Skeletal muscle satellite cell (primary cell): ENCODE results near the gene SSC5D.

Experiments
- H3K27me3 ChIP-seq: 2 replicates; pipeline ENCODE4 v1.7.0; 2013; ENCODE audit warnings: low read length; ENCODE audit not compliant: control insufficient read depth, insufficient read depth
- H3K36me3 ChIP-seq: 2 replicates; pipeline ENCODE4 v1.7.0; 2013; ENCODE audit warnings: mild to moderate bottlenecking, control low read depth, low read length; ENCODE audit not compliant: insufficient read depth
- H3K4me1 ChIP-seq: 2 replicates; pipeline ENCODE4 v1.7.0; 2013; ENCODE audit warnings: low read length; ENCODE audit not compliant: control insufficient read depth, insufficient read depth
- H3K4me2 ChIP-seq: 2 replicates; pipeline ENCODE4 v1.7.0; 2013; ENCODE audit warnings: mild to moderate bottlenecking, low read length
- H3K4me3 ChIP-seq: 2 replicates; pipeline ENCODE4 v1.7.0; 2013; ENCODE audit warnings: low read length
- H3K9ac ChIP-seq: 2 replicates; pipeline ENCODE4 v1.7.0; 2013; ENCODE audit warnings: mild to moderate bottlenecking, low read depth, low read length, moderate library complexity
- H3K9me3 ChIP-seq: replicated peaks from 2 replicates; pipeline ENCODE4 v1.7.0; 2013; ENCODE audit warnings: mild to moderate bottlenecking, control low read depth, low read length

SSC5D gene

GRCh38 chr19:55457683-55458457 lies 30.4 kb upstream of the SSC5D start:
- Histone ChIP-seq H3K9ac (no peak overlapping the region), H3K4me1 (peaks cover 25% of the 10 kb centered on the region), H3K36me3 (no peaks in the 10 kb centered on the region), H3K4me3 (no peak overlapping the region), H3K9me3 (no peaks in the 10 kb centered on the region), H3K4me2 (no peak overlapping the region), H3K27me3 (no peaks in the 10 kb centered on the region)

- Histone ChIP-seq H3K27me3 (no peaks in the 10 kb centered on the region), H3K9ac (no peak overlapping the region), H3K4me1 (peaks cover 25% of the 10 kb centered on the region), H3K36me3 (no peaks in the 10 kb centered on the region), H3K4me3 (no peak overlapping the region), H3K9me3 (no peaks in the 10 kb centered on the region), H3K4me2 (peak overlapping the region; percentile 99)
Measured at GRCh38 chr19:55459551-55459949, 28.7 kb upstream of the SSC5D start.

GRCh38 chr19:55459950-55460657 lies 28.1 kb upstream of the SSC5D start:
- no peaks in the 10 kb centered on the region for H3K9me3 ChIP-seq
- peaks cover 25% of the 10 kb centered on the region for H3K4me1 ChIP-seq
- no peaks in the 10 kb centered on the region for H3K36me3 ChIP-seq
- H3K27me3 ChIP-seq = no peaks in the 10 kb centered on the region
- peak overlapping the region; percentile 96 for H3K9ac ChIP-seq
- H3K4me3 ChIP-seq = peak overlapping the region; percentile 97
- H3K4me2 ChIP-seq = peak overlapping the region; percentile 99

- no peaks in the 10 kb centered on the region for H3K36me3 ChIP-seq
- peak overlapping the region; percentile 96 for H3K9ac ChIP-seq
- peak overlapping the region; percentile 99 for H3K4me2 ChIP-seq
- no peaks in the 10 kb centered on the region for H3K27me3 ChIP-seq
- no peaks in the 10 kb centered on the region for H3K9me3 ChIP-seq
- H3K4me3 ChIP-seq = peak overlapping the region; percentile 97
- H3K4me1 ChIP-seq = peaks cover 25% of the 10 kb centered on the region
Measured at GRCh38 chr19:55460670-55461258, 27.5 kb upstream of the SSC5D start.

GRCh38 chr19:55461259-55461973 lies 26.8 kb upstream of the SSC5D start, which contains the start of gene ISOC2:
TSS of gene ISOC2 (minus strand) at chr19:55461642. CDS start at chr19:55456486, 5,156 bp downstream.
- H3K4me2 ChIP-seq = peak within 1 kb of the TSS; percentile 99
- H3K9me3 ChIP-seq = no peaks in the 10 kb centered on the region
- no peaks in the 10 kb centered on the region for H3K36me3 ChIP-seq
- H3K27me3 ChIP-seq = no peaks in the 10 kb centered on the region
- H3K9ac ChIP-seq = peak within 1 kb of the TSS; percentile 96
- peaks cover 25% of the 10 kb centered on the region for H3K4me1 ChIP-seq
- peak within 1 kb of the TSS; percentile 97 for H3K4me3 ChIP-seq

GRCh38 chr19:55461974-55462626 lies 26.1 kb upstream of the SSC5D start:
- H3K4me3 ChIP-seq = peak overlapping the region; percentile 73
- H3K4me2 ChIP-seq = peak overlapping the region; percentile 91
- H3K9me3 ChIP-seq = no peaks in the 10 kb centered on the region
- H3K4me1 ChIP-seq = peaks cover 25% of the 10 kb centered on the region
- H3K27me3 ChIP-seq = no peaks in the 10 kb centered on the region
- H3K9ac ChIP-seq = peak overlapping the region; percentile 73
- no peaks in the 10 kb centered on the region for H3K36me3 ChIP-seq

GRCh38 chr19:55462722-55463121 lies 25.5 kb upstream of the SSC5D start:
- H3K4me2 ChIP-seq = no peak overlapping the region
- no peaks in the 10 kb centered on the region for H3K36me3 ChIP-seq
- peaks cover 30% of the 10 kb centered on the region for H3K4me1 ChIP-seq
- H3K9me3 ChIP-seq = no peaks in the 10 kb centered on the region
- no peak overlapping the region for H3K4me3 ChIP-seq
- no peak overlapping the region for H3K9ac ChIP-seq
- H3K27me3 ChIP-seq = no peaks in the 10 kb centered on the region

- H3K9me3 ChIP-seq = no peaks in the 10 kb centered on the region
- no peaks in the 10 kb centered on the region for H3K36me3 ChIP-seq
- no peak overlapping the region for H3K4me3 ChIP-seq
- no peaks in the 10 kb centered on the region for H3K27me3 ChIP-seq
- no peak overlapping the region for H3K9ac ChIP-seq
- peaks cover 35% of the 10 kb centered on the region for H3K4me1 ChIP-seq
- H3K4me2 ChIP-seq = no peak overlapping the region
Measured at GRCh38 chr19:55463583-55464031, 24.6 kb upstream of the SSC5D start.

GRCh38 chr19:55464039-55464661 lies 24.1 kb upstream of the SSC5D start:
- Histone ChIP-seq H3K4me2 (no peak overlapping the region), H3K36me3 (no peaks in the 10 kb centered on the region), H3K4me3 (no peak overlapping the region), H3K9me3 (no peaks in the 10 kb centered on the region), H3K4me1 (peaks cover 35% of the 10 kb centered on the region), H3K9ac (no peak overlapping the region), H3K27me3 (no peaks in the 10 kb centered on the region)

GRCh38 chr19:55464662-55465054 lies 23.6 kb upstream of the SSC5D start, which contains the start of gene C19orf85:
TSS of gene C19orf85 (minus strand) at chr19:55464751. CDS start at chr19:55464554, 197 bp downstream.
- Histone ChIP-seq H3K4me3 (no peak within 1 kb of the TSS), H3K9ac (no peak within 1 kb of the TSS), H3K4me1 (peaks cover 33% of the 10 kb centered on the region), H3K4me2 (no peak within 1 kb of the TSS), H3K27me3 (no peaks in the 10 kb centered on the region), H3K36me3 (no peaks in the 10 kb centered on the region), H3K9me3 (no peaks in the 10 kb centered on the region)
